Inferior parietal cortex (tissue), 1 donor: Measurements from ENCODE around the gene ADAMTSL4.

Experiments
- DNase-seq: peaks from one replicate; pipeline ENCODE4 v3.0.0-alpha.2; 2016; ENCODE audit errors: extremely low spot score

The ADAMTSL4 gene

DNA sequence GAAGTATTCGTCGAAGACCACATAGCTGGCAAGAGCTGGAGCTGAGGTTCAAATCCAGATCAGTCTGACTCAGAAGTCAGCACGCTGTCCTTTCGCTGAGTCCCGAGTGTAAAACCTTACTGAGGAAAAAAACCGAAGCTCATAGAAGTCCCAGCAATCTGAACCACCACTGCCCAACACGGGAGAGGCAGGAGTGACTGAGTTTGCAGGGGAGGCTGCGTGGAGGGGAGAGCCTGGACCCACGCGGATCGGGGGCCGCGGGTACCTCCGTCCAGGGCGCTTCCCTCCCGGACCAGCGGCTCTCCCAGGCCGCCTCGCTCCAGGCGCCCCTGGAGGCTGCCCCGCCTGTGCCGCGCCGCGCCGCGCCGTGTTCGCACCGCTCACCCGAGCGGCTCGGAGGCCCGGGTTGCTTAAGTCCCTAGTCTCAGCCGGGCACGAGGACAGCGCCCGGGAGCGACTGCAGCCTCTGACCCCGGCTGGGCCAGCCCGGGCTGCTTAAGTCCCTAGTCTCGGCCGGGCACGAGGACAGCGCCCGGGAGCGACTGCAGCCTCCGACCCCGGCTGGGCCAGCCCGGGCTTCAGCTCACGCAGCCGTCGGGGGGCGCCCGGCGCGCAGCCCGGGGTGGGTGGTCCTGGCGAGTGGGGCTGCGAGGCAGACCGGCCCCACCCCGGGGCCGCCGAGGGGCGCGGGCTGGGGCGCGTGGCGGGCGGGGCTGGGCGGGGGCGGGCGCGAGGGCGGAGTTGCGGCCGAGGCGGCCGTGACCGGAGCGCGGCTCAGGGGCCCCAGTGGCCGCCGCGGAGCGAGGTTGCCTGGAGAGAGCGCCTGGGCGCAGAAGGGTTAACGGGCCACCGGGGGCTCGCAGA is at the start of gene ADAMTSL4:
ADAMTSL4 (plus strand) TSS at position 777 of the 864 bp plus-strand sequence. CDS start 2,881 bp downstream, outside the sequence.
- no peak for DNase-seq

- no peak for DNase-seq
These were observed 43.8 kb upstream of the ADAMTSL4 start for GRCh38 chr1:150505431-150505830.

- peak; percentile 40 for DNase-seq
These were observed 41.0 kb upstream of the ADAMTSL4 start, which contains the start of gene ECM1 for GRCh38 chr1:150507912-150508864. Gene ECM1, plus strand, starts transcription at chr1:150508109. Its CDS starts 101 bp downstream, at chr1:150508210.

DNA sequence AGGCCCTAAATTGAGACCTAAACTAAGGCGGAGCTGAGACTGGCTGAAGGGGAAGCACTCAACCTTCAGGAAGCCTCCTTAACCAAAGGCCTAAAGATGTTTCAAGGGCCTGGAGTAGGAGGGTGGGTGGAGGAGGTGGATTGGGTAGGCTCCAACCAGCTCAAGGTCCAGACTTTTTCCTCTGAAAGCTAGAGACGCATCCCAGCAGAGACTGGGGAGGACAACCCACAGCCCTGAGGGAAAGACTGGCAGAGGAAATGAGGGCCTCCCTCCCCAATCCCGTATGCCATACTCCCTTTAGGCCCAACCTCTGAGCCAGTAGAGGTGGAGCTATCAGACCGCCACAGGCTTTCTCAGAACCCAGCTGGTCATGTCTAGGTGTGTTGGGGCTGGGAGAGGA is 40.2 kb upstream of the ADAMTSL4 start:
- DNase-seq, result no peak

GRCh38 chr1:150511551-150511950 is 37.7 kb upstream of the ADAMTSL4 start:
- DNase-seq, result no peak

DNA sequence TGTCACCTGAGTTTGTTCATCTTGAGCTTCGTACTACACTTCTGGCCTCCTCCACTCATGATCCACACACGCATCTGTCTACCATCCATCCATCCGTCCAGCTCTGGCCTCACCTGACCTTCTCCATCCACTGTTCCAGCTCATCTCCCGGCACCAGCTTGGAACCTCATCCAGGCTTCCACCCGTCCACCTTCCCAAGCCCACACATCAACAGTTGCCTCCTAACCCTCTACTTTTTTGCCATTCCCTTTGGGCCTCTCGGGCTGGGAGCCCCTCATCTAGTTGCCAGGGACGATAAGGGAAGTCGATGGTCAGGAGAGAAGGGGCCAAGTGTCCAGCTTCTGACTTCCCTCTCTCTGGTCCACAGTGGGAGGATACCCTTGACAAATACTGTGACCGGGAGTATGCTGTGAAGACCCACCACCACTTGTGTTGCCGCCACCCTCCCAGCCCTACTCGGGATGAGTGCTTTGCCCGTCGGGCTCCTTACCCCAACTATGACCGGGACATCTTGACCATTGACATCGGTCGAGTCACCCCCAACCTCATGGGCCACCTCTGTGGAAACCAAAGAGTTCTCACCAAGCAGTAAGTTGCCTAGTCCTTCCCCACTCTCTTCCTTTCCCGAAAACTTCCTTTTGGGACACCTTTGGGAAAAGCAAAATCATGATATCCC is 37.1 kb upstream of the ADAMTSL4 start:
- no peak for DNase-seq

GRCh38 chr1:150512846-150513245 is 36.4 kb upstream of the ADAMTSL4 start:
- no peak for DNase-seq

DNA sequence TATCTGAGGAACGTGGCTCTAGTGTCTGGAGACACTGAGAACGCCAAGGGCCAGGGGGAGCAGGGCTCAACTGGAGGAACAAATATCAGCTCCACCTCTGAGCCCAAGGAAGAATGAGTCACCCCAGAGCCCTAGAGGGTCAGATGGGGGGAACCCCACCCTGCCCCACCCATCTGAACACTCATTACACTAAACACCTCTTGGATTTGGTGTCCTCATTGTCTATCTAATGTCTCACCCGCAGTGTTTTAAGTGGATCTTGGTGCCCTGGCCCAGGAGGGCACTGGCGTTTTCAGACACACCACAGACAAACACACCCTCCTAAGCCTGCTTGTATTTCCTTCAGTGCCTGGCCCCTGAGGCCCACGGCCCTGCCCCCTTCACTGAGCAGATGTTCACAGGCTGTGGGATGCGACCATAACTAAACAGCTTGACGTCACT is 35.8 kb upstream of the ADAMTSL4 start:
- no peak for DNase-seq

GRCh38 chr1:150514260-150514659 is 34.9 kb upstream of the ADAMTSL4 start:
- DNase-seq, result no peak

DNA sequence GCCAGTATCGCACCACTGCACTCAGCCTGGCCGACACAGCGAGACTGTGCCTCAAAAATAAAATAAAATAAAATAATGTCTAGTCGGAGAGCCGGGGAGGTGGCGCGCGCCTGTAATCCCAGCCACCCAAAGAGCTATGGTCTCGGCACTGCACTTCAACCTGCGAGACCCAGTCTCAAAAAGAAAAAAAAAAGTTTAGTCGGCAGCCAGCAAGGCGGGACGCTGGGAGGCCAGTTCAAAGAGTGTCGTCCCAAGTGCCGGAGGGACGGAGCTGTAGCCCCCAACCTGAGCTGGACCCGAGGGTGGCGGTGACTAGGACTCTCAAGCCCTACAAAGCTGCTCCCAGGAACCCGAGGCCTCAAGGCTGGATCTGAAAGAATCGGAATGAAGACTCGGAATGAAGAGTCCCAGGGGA is 34.3 kb upstream of the ADAMTSL4 start:
- no peak for DNase-seq

DNA sequence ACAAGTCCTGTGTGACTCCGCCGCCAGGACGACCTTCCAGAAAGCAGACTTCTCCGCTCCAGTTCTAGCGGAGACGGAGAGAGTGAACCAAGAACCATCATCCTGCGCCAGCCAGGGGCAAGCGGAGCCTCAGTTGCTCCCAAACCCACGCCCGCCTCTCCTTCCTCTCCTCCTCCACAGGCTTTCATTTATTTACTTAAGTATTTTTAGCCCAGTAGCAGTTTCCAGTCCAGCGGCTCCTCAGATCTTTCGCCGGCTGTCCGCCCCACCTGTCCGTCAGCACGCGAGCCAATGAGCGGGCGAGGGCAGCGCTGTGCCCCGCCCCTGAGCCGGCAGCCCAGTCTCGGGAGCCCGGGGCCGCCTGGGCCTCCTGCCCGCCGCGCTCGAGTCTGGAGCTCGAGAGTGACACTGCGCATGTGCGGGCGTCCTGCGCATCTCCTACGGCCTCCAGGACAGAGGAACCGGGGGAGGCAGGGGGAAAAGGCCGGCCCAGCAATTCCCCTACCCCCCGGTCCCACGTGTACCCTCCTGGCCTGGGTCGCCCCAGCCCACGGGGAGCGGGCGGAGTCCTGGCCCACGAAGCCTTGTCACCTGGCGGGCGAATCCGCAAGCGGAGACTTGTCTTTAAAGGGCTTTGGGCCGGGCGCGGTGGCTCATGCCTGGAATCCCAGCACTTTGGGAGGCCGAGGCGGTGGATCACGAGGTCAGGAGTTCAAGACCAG is 33.7 kb upstream of the ADAMTSL4 start, which contains the start of gene FALEC:
FALEC (plus strand) TSS at position 425 of the 722 bp plus-strand sequence.
- peak; percentile 95 for DNase-seq

- DNase-seq, result peak; percentile 25
These were observed 33.1 kb upstream of the ADAMTSL4 start for GRCh38 chr1:150516050-150516591.

GRCh38 chr1:150516616-150517015 is 32.6 kb upstream of the ADAMTSL4 start:
- DNase-seq, result peak; percentile 29

DNA sequence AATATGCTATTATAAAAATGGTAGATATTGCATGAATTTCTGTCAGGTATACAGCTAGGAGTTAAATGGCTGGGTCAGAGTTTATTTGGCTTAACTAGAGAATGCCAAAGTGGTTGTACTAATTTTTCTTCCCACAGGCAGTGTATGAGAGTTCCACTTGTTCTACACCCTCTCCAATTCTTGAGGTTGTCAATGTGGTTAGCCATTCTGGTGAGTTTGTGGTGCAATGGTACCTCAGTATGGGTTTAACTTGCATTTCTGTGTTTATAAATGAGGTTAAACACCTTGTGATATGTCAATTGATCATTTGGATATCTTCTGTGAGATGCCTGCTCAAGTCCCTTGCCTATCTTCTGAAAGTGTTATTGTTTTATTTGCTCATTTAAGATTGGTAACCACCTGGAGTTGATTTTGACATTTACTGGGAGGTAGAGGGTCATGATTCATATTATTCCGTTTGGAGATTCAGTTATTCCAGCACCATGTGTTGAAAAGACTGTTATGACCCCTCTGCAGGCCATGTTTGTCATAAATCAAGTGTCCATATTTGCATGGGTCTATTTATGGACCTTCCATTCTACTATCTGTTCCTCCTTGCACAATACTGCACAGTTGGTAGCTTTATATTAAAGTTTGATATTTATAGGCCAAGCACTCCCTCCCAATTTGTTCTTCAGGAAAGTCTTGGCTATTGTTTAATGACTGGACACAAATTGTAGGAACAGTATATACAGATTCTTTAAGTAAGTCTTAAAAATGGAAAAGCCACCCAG is 27.8 kb upstream of the ADAMTSL4 start:
- no peak for DNase-seq

DNA sequence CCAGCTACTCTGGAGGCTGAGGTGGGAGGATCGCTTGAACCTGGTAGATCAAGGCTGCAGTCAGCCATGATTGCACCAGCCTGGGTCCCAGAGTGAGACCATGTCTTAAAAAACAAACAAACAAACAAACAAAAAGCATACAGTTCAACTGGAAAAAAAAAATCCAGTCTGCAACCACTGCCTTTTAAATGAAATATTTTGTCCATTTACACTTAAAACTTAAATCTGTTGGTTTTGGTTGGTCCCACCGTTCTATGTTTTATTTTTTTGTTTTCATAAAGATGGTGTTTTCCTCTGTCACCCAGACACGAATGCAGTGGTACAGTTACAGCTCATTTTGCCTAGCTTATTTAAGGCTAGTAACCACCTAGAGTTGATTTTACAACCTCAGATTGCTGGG is 23.9 kb upstream of the ADAMTSL4 start:
- DNase-seq, result no peak

DNA sequence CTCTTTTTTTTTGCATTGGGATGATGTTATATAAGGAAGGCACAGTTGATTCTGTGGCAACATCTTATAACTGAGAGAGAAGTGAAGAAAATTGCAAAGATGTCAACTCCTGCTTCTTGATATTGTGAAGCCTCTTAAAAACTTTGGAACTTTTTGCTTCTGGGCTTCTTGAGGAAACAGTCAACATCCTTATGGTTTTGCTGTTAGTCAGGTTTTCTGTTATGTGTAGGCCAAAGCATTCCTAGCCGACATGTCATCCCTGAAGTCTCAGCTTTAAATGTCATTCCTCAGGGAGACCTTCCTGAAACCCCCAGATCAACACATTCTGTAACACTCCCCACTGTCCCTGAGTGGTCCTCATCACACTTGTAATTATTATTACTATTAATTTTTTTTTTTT is 21.0 kb upstream of the ADAMTSL4 start:
- DNase-seq, result no peak

DNA sequence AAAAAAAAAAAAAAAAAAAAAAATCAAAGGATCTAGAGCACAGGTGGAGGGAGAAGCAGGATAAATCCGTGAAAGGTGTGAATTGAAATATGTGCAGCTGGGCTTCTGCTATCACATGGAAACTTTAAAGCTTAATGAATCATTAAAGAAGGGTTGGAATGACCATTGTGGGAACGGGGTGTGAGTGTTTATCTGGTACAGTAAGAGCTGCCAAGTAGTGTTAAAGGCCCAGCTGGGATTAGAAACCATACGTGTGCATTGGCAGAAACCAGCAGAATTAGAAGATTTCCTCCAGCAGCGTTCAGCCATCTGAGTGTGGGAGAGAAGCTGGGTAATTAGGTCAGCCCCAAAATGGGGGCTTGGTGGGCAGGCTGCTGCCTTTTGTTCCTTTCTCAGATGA is 20.2 kb upstream of the ADAMTSL4 start:
- no peak for DNase-seq

GRCh38 chr1:150530491-150531159 is 18.6 kb upstream of the ADAMTSL4 start:
- no peak for DNase-seq

- DNase-seq, result no peak
These were observed 16.3 kb upstream of the ADAMTSL4 start for GRCh38 chr1:150532860-150533259.
